Gastroesophageal sphincter (tissue), 4 donors: ENCODE data around the gene SNF8. TPM values are rescaled to one million over a fixed set of nuclear protein-coding genes. Genes with fewer than 3 reads are reported as not detected.

Experiments
- ATAC-seq: fragments of 150-250 bp; one replicate; pipeline ENCODE4 v1.9.1; 2016; ENCODE audit warnings: mild to moderate bottlenecking, moderate library complexity
- H3K27ac ChIP-seq, 4 donors: fragments of 200-600 bp; sonication (generic) in 3 of 4; 1 replicate in 3 of 4; 2 replicates in 1 of 4; pipeline ENCODE4 v1.5.1; 2016 to 2019
- H3K27me3 ChIP-seq: fragments of 200-600 bp; sonication (generic); one replicate; pipeline ENCODE4 v1.5.1; 2019
- H3K36me3 ChIP-seq, 2 donors: fragments of 200-600 bp; sonication (generic); one replicate each; pipeline ENCODE4 v1.5.1; 2019; ENCODE audit warnings: control low read depth in 1 of 2
- H3K4me1 ChIP-seq, 3 donors: fragments of 200-600 bp; sonication (generic); 1 replicate in 2 of 3; 2 replicates in 1 of 3; pipeline ENCODE4 v1.5.1; 2016 to 2019; ENCODE audit warnings: control low read depth in 2 of 3
- H3K4me3 ChIP-seq, 2 donors: fragments of 200-600 bp; sonication (generic); one replicate each; pipeline ENCODE4 v1.5.1; 2019; ENCODE audit warnings: mild to moderate bottlenecking in 1 of 2, moderate library complexity in 1 of 2
- H3K9me3 ChIP-seq, 3 donors: fragments of 200-600 bp; sonication (generic); one replicate each; pipeline ENCODE4 v1.5.1; 2017 to 2019; ENCODE audit warnings: control low read depth in 2 of 3
- CTCF ChIP-seq, 4 experiments: fragments of 200-600 bp in 2 of 4; fragments of 450-650 bp in 2 of 4; sonication (generic) in 1 of 4; IDR thresholded peaks; one replicate each; pipeline ENCODE4 v1.5.1; 2017 to 2019; ENCODE audit warnings: antibody characterized with exemption in 4 of 4, mild to moderate bottlenecking in 2 of 4, moderate library complexity in 2 of 4
- EP300 ChIP-seq: sonication (generic); formaldehyde crosslinking; IDR thresholded peaks from one replicate; pipeline ENCODE4 v1.6.1; 2017; ENCODE audit warnings: antibody characterized with exemption, mild to moderate bottlenecking
- POLR2A ChIP-seq, 2 donors: fragments of 450-650 bp; IDR thresholded peaks; one replicate each; pipeline ENCODE4 v1.6.1; 2017; ENCODE audit warnings: antibody characterized with exemption in 2 of 2, mild to moderate bottlenecking in 2 of 2, moderate library complexity in 1 of 2
- POLR2AphosphoS5 ChIP-seq: sonication (generic); formaldehyde crosslinking; IDR thresholded peaks from one replicate; pipeline ENCODE4 v1.6.1; 2017; ENCODE audit warnings: antibody characterized with exemption
- WGBS, 2 donors: methylation state at CpG; one replicate each; pipeline ENCODE4 v1.1.5; 2018; ENCODE audit warnings: low coverage in 1 of 2; 5-methylcytosine and 5-hydroxymethylcytosine counted together
- small RNA-seq, 4 donors: library from RNA; depleted of rRNA; stranded (forward); fragments of <200 nt; gene quantifications; one replicate each; pipeline ENCODE3, GENCODE V24; 2016
- total RNA-seq, 4 donors: library from RNA; depleted of rRNA; stranded (reverse); fragments of >200 nt; gene quantifications; one replicate each; pipeline ENCODE4 v1.1.0, GENCODE V29; 2016

Gene SNF8
- total RNA-seq, 4 donors from 2014 or later: 74.3 to 127 (median 97.0) TPM

GRCh38 chr17:48892940-48893645 lies 51.5 kb downstream of the SNF8 start:
- Histone ChIP-seq H3K4me1 (peaks cover 4 to 27% (median 10%) of the 10 kb centered on the region in 3 donors), H3K27ac (peak overlapping the region; percentile 49 to 88 (median 82)), H3K4me3 (peak overlapping the region; percentile 72 to 87), H3K27me3 (no peaks in the 10 kb centered on the region), H3K9me3 (no peaks in the 10 kb centered on the region), H3K36me3 (peaks cover 0 to 38% of the 10 kb centered on the region in 2 donors)
- TF ChIP-seq POLR2AphosphoS5 (no peak), POLR2A (IDR thresholded peaks at IDR 0.05) (no peak)
- 0 to 1% methylated on average over 16 of the region's 24 CpGs for WGBS, 2 donors
- ATAC-seq: no peak

DNA sequence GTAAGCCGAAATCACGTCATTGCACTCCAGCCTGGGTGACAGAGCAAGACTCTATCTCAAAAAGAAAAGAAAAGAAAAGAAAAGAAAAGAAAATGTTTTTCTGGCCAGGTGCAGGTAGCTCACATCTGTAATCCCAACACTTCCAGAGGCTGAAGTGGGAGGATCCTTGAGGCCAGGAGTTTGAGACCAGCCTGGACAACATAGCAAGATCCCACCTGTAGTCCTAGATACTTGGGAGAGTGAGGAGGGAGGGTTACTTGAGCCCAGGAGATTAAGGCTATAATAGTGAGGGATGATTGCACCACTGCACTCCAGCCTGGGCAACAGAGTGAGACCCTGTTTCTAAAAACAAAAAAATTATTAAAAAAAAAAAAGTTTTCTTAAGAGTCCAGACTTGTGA lies 54.6 kb downstream of the SNF8 start:
- WGBS, 2 donors: 83% methylated on average over 1 to 2 of the region's 2 CpGs
- no peaks in the 10 kb centered on the region for H3K9me3 ChIP-seq
- H3K36me3 ChIP-seq: peaks cover 0 to 8% of the 10 kb centered on the region in 2 donors
- no peak for ATAC-seq
- no peaks in the 10 kb centered on the region for H3K27me3 ChIP-seq
- H3K4me3 ChIP-seq: no peak overlapping the region
- H3K4me1 ChIP-seq: peaks cover 4 to 28% (median 10%) of the 10 kb centered on the region in 3 donors
- TF ChIP-seq EP300: no peak
- no peak for TF ChIP-seq POLR2AphosphoS5
- TF ChIP-seq POLR2A (IDR thresholded peaks at IDR 0.05): no peak
- no peak for TF ChIP-seq CTCF (IDR thresholded peaks at IDR 0.05)
- H3K27ac ChIP-seq: no peak overlapping the region

DNA sequence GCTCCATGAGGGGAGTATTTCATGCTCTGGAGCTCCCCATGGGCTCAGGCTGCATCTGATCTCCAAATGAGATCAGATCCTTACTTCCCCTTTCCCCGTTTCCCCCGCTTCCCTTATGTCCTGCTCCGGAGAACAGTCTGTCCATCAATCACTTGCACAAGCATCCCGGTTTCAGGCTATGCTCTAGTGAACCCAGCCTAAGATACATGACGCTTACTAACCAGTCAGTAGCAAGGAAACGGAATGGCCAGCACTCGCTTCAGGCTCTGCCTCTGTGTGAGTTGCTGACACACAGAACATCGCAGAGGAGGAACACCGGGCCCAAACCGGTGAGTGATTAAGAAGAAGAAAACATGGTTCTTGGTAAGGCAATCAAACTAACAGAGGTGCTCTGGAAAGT lies 61.5 kb downstream of the SNF8 start:
- ATAC-seq: no peak
- Histone ChIP-seq H3K36me3 (no peaks in the 10 kb centered on the region), H3K4me3 (no peak overlapping the region), H3K4me1 (peaks cover 0 to 15% (median 0%) of the 10 kb centered on the region in 3 donors), H3K9me3 (no peaks in the 10 kb centered on the region), H3K27ac (no peak overlapping the region), H3K27me3 (peaks cover 15% of the 10 kb centered on the region)
- WGBS, 2 donors: 43 to 48% methylated on average over 4 to 8 of the region's 10 CpGs
- TF ChIP-seq EP300 (no peak), CTCF (IDR thresholded peaks at IDR 0.05) (no peak), POLR2AphosphoS5 (no peak), POLR2A (IDR thresholded peaks at IDR 0.05) (no peak)

GRCh38 chr17:48882272-48882671 lies 62.4 kb downstream of the SNF8 start:
- 61 to 100% methylated on average over 1 to 2 of the region's 2 CpGs for WGBS, 2 donors
- Histone ChIP-seq H3K4me3 (no peak overlapping the region), H3K27me3 (peaks cover 24% of the 10 kb centered on the region), H3K36me3 (no peaks in the 10 kb centered on the region), H3K27ac (no peak overlapping the region), H3K9me3 (no peaks in the 10 kb centered on the region), H3K4me1 (peaks cover 0 to 15% (median 0%) of the 10 kb centered on the region in 3 donors)
- ATAC-seq: no peak
- TF ChIP-seq POLR2A (IDR thresholded peaks at IDR 0.05) (no peak), CTCF (IDR thresholded peaks at IDR 0.05) (no peak), POLR2AphosphoS5 (no peak), EP300 (no peak)

Small RNAs within 50 kb of the gene (small RNA-seq; reads per million reads assigned to genes)
- gene AC068531.1 (0 reads per million in 4 donors), gene RF00263 (0 reads per million in 4 donors), gene RF01210 (0 reads per million in 4 donors), gene RNU1-42P (0 to 0.09 (median 0) reads per million in 4 donors)

Other genes starting within 250 kb of the SNF8 start
- gene PRAC1, start 222.3 kb downstream of the SNF8 start, total RNA-seq: not detected
- gene PRAC2, start 221.7 kb downstream of the SNF8 start, total RNA-seq: not detected
- not detected for gene HOXB13, start 216.1 kb downstream of the SNF8 start, total RNA-seq
- not detected for gene TTLL6, start 127.6 kb downstream of the SNF8 start, total RNA-seq
- gene CALCOCO2, start 113.8 kb downstream of the SNF8 start, total RNA-seq: 100 to 1,000 TPM; 177 to 244 (median 227) TPM
- 100 to 1,000 TPM in 1 of 4 donors, 10 to 100 TPM in 3; 65.0 to 112 (median 82.7) TPM for gene ATP5MC1, start 52.1 kb downstream of the SNF8 start, total RNA-seq
- gene UBE2Z, start 36.4 kb downstream of the SNF8 start, total RNA-seq: 10 to 100 TPM; 52.1 to 73.7 (median 60.4) TPM
- not detected for gene GIP, start 23.8 kb upstream of the SNF8 start, total RNA-seq
- gene IGF2BP1, start 52.5 kb upstream of the SNF8 start, total RNA-seq: under 1 TPM in 1 of 4 donors, not detected in 3; 0.04 TPM
- gene B4GALNT2, start 187.9 kb upstream of the SNF8 start, total RNA-seq: not detected